HG02981 (cell line): ENCODE measurements around the gene SEMA6B.

Experiments used
- ATAC-seq: cut with Tn5 transposase; IDR thresholded peaks from one replicate; pipeline ENCODE4 v1.9.1; 2021; ENCODE audit warnings: mild to moderate bottlenecking, moderate library complexity; ENCODE audit not compliant: unreplicated experiment

SEMA6B gene

GRCh38 chr19:4498694-4499093, 60.8 kb downstream of the SEMA6B start:
- ATAC-seq, result no peak

- no peak for ATAC-seq
These were observed 61.6 kb downstream of the SEMA6B start for GRCh38 chr19:4497770-4498389.

DNA sequence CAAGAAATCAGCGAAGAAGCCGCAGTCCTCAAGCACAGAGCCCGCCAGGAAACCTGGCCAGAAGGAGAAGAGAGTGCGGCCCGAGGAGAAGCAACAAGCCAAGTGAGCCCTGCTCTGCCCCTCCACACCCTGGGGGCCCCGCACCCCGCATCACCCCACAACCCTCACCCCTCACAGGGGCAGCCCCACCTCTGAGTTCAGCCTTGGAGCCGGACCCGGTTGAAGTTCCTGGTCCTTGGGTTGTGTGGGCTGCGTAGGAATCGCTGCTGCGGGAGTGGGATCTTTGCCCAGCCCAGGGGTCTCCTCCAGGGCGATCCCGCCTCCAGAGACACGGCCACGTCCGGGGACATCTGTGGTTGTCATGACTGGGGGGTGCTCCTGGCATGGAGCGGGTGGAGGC, 63.2 kb downstream of the SEMA6B start:
- no peak for ATAC-seq

DNA sequence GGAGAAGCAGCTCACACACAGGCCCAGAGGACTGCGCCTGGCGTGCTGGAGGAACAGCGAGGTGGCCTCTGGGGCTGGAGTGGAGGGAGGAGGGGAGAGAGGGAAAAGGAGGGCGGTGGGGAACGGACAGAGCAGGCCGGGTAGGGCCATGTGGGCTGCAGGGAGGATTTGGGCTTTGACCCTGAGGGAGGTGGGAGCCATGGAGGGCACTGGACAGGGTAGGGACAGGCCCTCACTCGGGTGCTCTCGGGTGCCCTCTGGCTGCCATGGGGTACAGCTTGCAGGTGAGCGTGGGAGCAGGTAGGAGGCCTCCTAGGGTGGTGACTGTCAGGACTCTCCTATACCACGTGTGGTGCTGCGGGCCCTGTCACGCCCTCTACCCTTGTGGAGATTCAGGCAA, 64.0 kb downstream of the SEMA6B start:
- no peak for ATAC-seq

GRCh38 chr19:4494691-4495064, 64.8 kb downstream of the SEMA6B start:
- no peak for ATAC-seq

- no peak for ATAC-seq
These were observed 65.4 kb downstream of the SEMA6B start for GRCh38 chr19:4493929-4494690.

GRCh38 chr19:4493104-4493928, 66.2 kb downstream of the SEMA6B start:
- ATAC-seq, result no peak
